Activated CD4-positive, alpha-beta T cell treated with anti-CD3 and anti-CD28 coated beads, Interleukin-2, amount 50 U/mL, for 16 hours (primary cell): ENCODE results near the gene SLC1A6.
"Not testable (repeated sequence)": the region's sequence is repeated elsewhere in the genome, so short reads cannot be mapped to it uniquely, and the experiment has no call there.

Source experiments
- DNase-seq: peaks from one replicate; pipeline ENCODE4 v3.0.0-alpha.2; 2020

Gene SLC1A6

GRCh38 chr19:14954071-14954655 is 25.5 kb downstream of the SLC1A6 start:
- DNase-seq, result no peak

GRCh38 chr19:14952767-14953166 is 26.9 kb downstream of the SLC1A6 start:
- DNase-seq, result no peak

GRCh38 chr19:14950421-14950820 is 29.2 kb downstream of the SLC1A6 start:
- no peak for DNase-seq

- no peak for DNase-seq
These were observed 29.8 kb downstream of the SLC1A6 start for GRCh38 chr19:14949876-14950275.

GRCh38 chr19:14949413-14949812 is 30.3 kb downstream of the SLC1A6 start:
- not testable (repeated sequence) for DNase-seq

- no peak for DNase-seq
These were observed 35.2 kb downstream of the SLC1A6 start for GRCh38 chr19:14944456-14944855.

GRCh38 chr19:14943601-14944000 is 36.1 kb downstream of the SLC1A6 start:
- DNase-seq, result no peak

GRCh38 chr19:14941189-14941588 is 38.5 kb downstream of the SLC1A6 start, which contains the start of gene OR7C2:
OR7C2 (plus strand) TSS chr19:14941489; CDS start chr19:14941489, 0 bp downstream.
- no peak for DNase-seq

- DNase-seq, result no peak
These were observed 39.4 kb downstream of the SLC1A6 start for GRCh38 chr19:14940266-14940665.

- no peak for DNase-seq
These were observed 46.2 kb downstream of the SLC1A6 start for GRCh38 chr19:14933506-14933905.

GRCh38 chr19:14916848-14917247 is 62.8 kb downstream of the SLC1A6 start:
- no peak for DNase-seq

- no peak for DNase-seq
These were observed 64.5 kb downstream of the SLC1A6 start for GRCh38 chr19:14915116-14915515.

- no peak for DNase-seq
These were observed 73.0 kb downstream of the SLC1A6 start for GRCh38 chr19:14906711-14907110.

GRCh38 chr19:14901675-14902260 is 77.9 kb downstream of the SLC1A6 start:
- no peak for DNase-seq
